ENCODE results near the gene NEDD4L. TPM values are rescaled to one million over a fixed set of nuclear protein-coding genes. Genes with fewer than 3 reads are reported as not detected.

The NEDD4L gene
- total and polyA plus RNA-seq, 4 donors, result 10.2 to 20.3 (median 13.2) TPM

GRCh38 chr18:58391231-58391825, 347.3 kb downstream of the NEDD4L start:
- TF ChIP-seq EGR1 (IDR thresholded peaks at IDR 0.05; ENCODE audit: low read depth in 2 of 2), result no peak
- TF ChIP-seq, protein P1, sequence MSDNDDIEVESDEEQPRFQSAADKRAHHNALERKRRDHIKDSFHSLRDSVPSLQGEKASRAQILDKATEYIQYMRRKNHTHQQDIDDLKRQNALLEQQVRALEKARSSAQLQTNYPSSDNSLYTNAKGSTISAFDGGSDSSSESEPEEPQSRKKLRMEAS (IDR thresholded peaks at IDR 0.05), result no peak
- no peak for TF ChIP-seq FOXA1 (IDR thresholded peaks at IDR 0.05)
- TF ChIP-seq HNF4A (conservative IDR thresholded peaks at IDR 0.05), result no peak
- DNase-seq (ENCODE audit: low spot score), result no peak

DNA sequence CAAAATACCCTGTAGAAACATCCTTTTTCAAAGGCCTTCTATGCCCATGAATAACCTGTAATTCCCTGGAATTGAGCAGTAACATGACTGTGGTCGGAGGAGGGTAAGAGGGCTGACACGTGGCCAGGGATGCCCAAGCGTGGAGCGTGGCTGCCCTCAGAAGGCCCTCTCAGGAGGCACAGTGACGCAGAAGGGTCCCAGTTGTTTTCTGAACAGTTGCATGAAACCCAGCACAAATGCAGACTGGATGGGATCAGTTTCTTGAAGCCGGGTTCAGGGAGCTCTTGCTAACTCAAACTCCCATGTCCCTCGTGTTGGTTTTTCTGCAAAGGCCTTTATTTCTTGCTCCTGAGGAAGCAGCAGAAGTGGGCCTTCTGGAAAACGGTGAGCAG, 347.9 kb downstream of the NEDD4L start:
- H3K4me1 ChIP-seq (ENCODE audit: control insufficient read depth in 4 of 4, insufficient read depth in 4 of 4, low read length in 3 of 4), result no peaks in the 10 kb centered on the region
- no peaks in the 10 kb centered on the region for H3K27me3 ChIP-seq (ENCODE audit: control insufficient read depth in 4 of 4, insufficient read depth in 4 of 4, low read length in 3 of 4)
- peaks cover 0 to 8% (median 3%) of the 10 kb centered on the region in 4 donors for H3K36me3 ChIP-seq (ENCODE audit: control insufficient read depth in 4 of 4, insufficient read depth in 3 of 4, low read depth in 1 of 4, low read length in 3 of 4)
- no peak overlapping the region for H3K27ac ChIP-seq (ENCODE audit: low read depth in 1 of 2, low read length in 2 of 2)
- H3K4me3 ChIP-seq (ENCODE audit: low read depth in 1 of 3, low read length in 3 of 3), result no peak overlapping the region
- DNase-seq (ENCODE audit: low spot score), result no peak
- H3K9me3 ChIP-seq (ENCODE audit: control insufficient read depth in 4 of 4, low read length in 3 of 4), result no peaks in the 10 kb centered on the region
- 96% methylated on average over 8 of the region's 8 CpGs for WGBS
- no peak for TF ChIP-seq NR2F2 (IDR thresholded peaks at IDR 0.05)
- no peak for TF ChIP-seq HNF4A (conservative IDR thresholded peaks at IDR 0.05)
- TF ChIP-seq GABPA (IDR thresholded peaks at IDR 0.05 in 1 of 2, conservative IDR thresholded peaks at IDR 0.05 in 1 of 2), result no peak
- TF ChIP-seq, protein P1 (IDR thresholded peaks at IDR 0.05), result no peak
- TF ChIP-seq RXRA (IDR thresholded peaks at IDR 0.05), result no peak
- TF ChIP-seq FOXA1 (IDR thresholded peaks at IDR 0.05), result no peak
- TF ChIP-seq, protein P2, sequence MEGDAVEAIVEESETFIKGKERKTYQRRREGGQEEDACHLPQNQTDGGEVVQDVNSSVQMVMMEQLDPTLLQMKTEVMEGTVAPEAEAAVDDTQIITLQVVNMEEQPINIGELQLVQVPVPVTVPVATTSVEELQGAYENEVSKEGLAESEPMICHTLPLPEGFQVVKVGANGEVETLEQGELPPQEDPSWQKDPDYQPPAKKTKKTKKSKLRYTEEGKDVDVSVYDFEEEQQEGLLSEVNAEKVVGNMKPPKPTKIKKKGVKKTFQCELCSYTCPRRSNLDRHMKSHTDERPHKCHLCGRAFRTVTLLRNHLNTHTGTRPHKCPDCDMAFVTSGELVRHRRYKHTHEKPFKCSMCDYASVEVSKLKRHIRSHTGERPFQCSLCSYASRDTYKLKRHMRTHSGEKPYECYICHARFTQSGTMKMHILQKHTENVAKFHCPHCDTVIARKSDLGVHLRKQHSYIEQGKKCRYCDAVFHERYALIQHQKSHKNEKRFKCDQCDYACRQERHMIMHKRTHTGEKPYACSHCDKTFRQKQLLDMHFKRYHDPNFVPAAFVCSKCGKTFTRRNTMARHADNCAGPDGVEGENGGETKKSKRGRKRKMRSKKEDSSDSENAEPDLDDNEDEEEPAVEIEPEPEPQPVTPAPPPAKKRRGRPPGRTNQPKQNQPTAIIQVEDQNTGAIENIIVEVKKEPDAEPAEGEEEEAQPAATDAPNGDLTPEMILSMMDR (IDR thresholded peaks at IDR 0.05; ENCODE audit: low read depth, low read length, missing input control), result no peak
- TF ChIP-seq SP1 (IDR thresholded peaks at IDR 0.05), result no peak
- no peak for TF ChIP-seq TAF1 (conservative IDR thresholded peaks at IDR 0.05)
- no peak for TF ChIP-seq JUND (IDR thresholded peaks at IDR 0.05)
- TF ChIP-seq ATF3 (IDR thresholded peaks at IDR 0.05), result no peak
- no peak for TF ChIP-seq EGR1 (IDR thresholded peaks at IDR 0.05; ENCODE audit: low read depth in 2 of 2)
- no peak for TF ChIP-seq FOXA2 (IDR thresholded peaks at IDR 0.05)
- TF ChIP-seq HNF4G (IDR thresholded peaks at IDR 0.05), result no peak
- TF ChIP-seq, protein P3, sequence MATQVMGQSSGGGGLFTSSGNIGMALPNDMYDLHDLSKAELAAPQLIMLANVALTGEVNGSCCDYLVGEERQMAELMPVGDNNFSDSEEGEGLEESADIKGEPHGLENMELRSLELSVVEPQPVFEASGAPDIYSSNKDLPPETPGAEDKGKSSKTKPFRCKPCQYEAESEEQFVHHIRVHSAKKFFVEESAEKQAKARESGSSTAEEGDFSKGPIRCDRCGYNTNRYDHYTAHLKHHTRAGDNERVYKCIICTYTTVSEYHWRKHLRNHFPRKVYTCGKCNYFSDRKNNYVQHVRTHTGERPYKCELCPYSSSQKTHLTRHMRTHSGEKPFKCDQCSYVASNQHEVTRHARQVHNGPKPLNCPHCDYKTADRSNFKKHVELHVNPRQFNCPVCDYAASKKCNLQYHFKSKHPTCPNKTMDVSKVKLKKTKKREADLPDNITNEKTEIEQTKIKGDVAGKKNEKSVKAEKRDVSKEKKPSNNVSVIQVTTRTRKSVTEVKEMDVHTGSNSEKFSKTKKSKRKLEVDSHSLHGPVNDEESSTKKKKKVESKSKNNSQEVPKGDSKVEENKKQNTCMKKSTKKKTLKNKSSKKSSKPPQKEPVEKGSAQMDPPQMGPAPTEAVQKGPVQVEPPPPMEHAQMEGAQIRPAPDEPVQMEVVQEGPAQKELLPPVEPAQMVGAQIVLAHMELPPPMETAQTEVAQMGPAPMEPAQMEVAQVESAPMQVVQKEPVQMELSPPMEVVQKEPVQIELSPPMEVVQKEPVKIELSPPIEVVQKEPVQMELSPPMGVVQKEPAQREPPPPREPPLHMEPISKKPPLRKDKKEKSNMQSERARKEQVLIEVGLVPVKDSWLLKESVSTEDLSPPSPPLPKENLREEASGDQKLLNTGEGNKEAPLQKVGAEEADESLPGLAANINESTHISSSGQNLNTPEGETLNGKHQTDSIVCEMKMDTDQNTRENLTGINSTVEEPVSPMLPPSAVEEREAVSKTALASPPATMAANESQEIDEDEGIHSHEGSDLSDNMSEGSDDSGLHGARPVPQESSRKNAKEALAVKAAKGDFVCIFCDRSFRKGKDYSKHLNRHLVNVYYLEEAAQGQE (IDR thresholded peaks at IDR 0.05), result no peak
- TF ChIP-seq RAD21 (IDR thresholded peaks at IDR 0.05), result no peak
- H3K9ac ChIP-seq (ENCODE audit: low read depth in 1 of 2, low read length in 2 of 2), result no peak overlapping the region

More at GRCh38 chr18:58391231-58391825, 347.3 kb downstream of the NEDD4L start:
- no peak overlapping the region for H3K9ac ChIP-seq (ENCODE audit: low read depth in 1 of 2, low read length in 2 of 2)
- no peaks in the 10 kb centered on the region for H3K4me1 ChIP-seq (ENCODE audit: control insufficient read depth in 4 of 4, insufficient read depth in 4 of 4, low read length in 3 of 4)
- no peak overlapping the region for H3K4me3 ChIP-seq (ENCODE audit: low read depth in 1 of 3, low read length in 3 of 3)
- WGBS, result 94% methylated on average over 1 of the region's 1 CpG
- H3K27me3 ChIP-seq (ENCODE audit: control insufficient read depth in 4 of 4, insufficient read depth in 4 of 4, low read length in 3 of 4), result no peaks in the 10 kb centered on the region
- H3K27ac ChIP-seq (ENCODE audit: low read depth in 1 of 2, low read length in 2 of 2), result no peak overlapping the region
- peaks cover 0 to 8% (median 4%) of the 10 kb centered on the region in 4 donors for H3K36me3 ChIP-seq (ENCODE audit: control insufficient read depth in 4 of 4, insufficient read depth in 3 of 4, low read depth in 1 of 4, low read length in 3 of 4)
- H3K9me3 ChIP-seq (ENCODE audit: control insufficient read depth in 4 of 4, low read length in 3 of 4), result no peaks in the 10 kb centered on the region

Measured in liver (tissue), 9 donors.